Smooth muscle cell (in vitro differentiated cells): Measurements from ENCODE around the gene DYRK1A. TPM values are rescaled to one million over a fixed set of nuclear protein-coding genes. Genes with fewer than 3 reads are reported as not detected.

Source experiments
- DNase-seq: peaks from one replicate; lab custom pipeline; 2025; ENCODE audit not compliant: unreplicated experiment; lab: John Stamatoyannopoulos, UW
- H2AFZ ChIP-seq: fragments of 200-600 bp; sonication (generic); 2 replicates; pipeline ENCODE4 v1.6.0; 2016; ENCODE audit warnings: antibody characterized with exemption, low read depth, mild to moderate bottlenecking
- H3F3A ChIP-seq: fragments of 200-600 bp; sonication (generic); 2 replicates; pipeline ENCODE4 v1.6.0; 2017; ENCODE audit warnings: antibody characterized with exemption, low read depth
- H3K27ac ChIP-seq: fragments of 200-600 bp; sonication (generic); 2 replicates; pipeline ENCODE4 v1.5.1; 2016; ENCODE audit warnings: low read depth, mild to moderate bottlenecking
- H3K27me3 ChIP-seq: fragments of 200-600 bp; sonication (generic); 2 replicates; pipeline ENCODE4 v1.6.1; 2016; ENCODE audit warnings: low read depth, mild to moderate bottlenecking
- H3K36me3 ChIP-seq: fragments of 200-600 bp; sonication (generic); 2 replicates; pipeline ENCODE4 v1.5.1; 2016; ENCODE audit warnings: low read depth
- H3K4me1 ChIP-seq: fragments of 200-600 bp; sonication (generic); 2 replicates; pipeline ENCODE4 v1.5.1; 2016; ENCODE audit warnings: low read depth
- H3K4me2 ChIP-seq: fragments of 200-600 bp; sonication (generic); 2 replicates; pipeline ENCODE4 v1.6.0; 2016; ENCODE audit warnings: mild to moderate bottlenecking
- H3K4me3 ChIP-seq: fragments of 200-600 bp; sonication (generic); 2 replicates; pipeline ENCODE4 v1.5.1; 2016; ENCODE audit warnings: mild to moderate bottlenecking
- H3K79me2 ChIP-seq: fragments of 200-600 bp; sonication (generic); 2 replicates; pipeline ENCODE4 v1.6.0; 2016; ENCODE audit warnings: low read depth, mild to moderate bottlenecking
- H3K9ac ChIP-seq: fragments of 200-600 bp; sonication (generic); 2 replicates; pipeline ENCODE4 v1.6.0; 2016; ENCODE audit warnings: low read depth
- H3K9me3 ChIP-seq: fragments of 200-600 bp; sonication (generic); replicated peaks from 2 replicates; pipeline ENCODE4 v1.5.1; 2016; ENCODE audit warnings: low read depth
- H4K20me1 ChIP-seq: fragments of 200-600 bp; sonication (generic); 2 replicates; pipeline ENCODE4 v1.6.0; 2016; ENCODE audit warnings: low read depth
- CTCF ChIP-seq: fragments of 200-600 bp; sonication (generic); IDR thresholded peaks from 2 replicates; pipeline ENCODE4 v1.5.1; 2017; ENCODE audit warnings: borderline replicate concordance, mild to moderate bottlenecking, antibody characterized with exemption; ENCODE audit not compliant: insufficient read depth, poor library complexity, severe bottlenecking
- WGBS: methylation state at CpG from one replicate; pipeline ENCODE4 v1.1.7; 2016; ENCODE audit warnings: low lambda C conversion rate; 5-methylcytosine and 5-hydroxymethylcytosine counted together
- polyA plus RNA-seq: library from polyadenylated mRNA; unstranded; fragments of >200 nt; fragmentation: Nextera tagmentation; extraction: Ambion mirVana; gene quantifications from 2 replicates; pipeline ENCODE4 v1.2.1, GENCODE V29; 2016
- total RNA-seq: library from RNA; depleted of rRNA; stranded (reverse); fragments of >200 nt; gene quantifications from 2 replicates; pipeline ENCODE4 v1.2.3, GENCODE V29; 2014

DYRK1A gene
- total and polyA plus RNA-seq, 2 experiments from 2014 or later: 2.4 to 61.7 TPM

- H3K9me3 ChIP-seq: peaks cover 7% of the 10 kb centered on the region
Measured at GRCh38 chr21:37402251-37402867, 35.8 kb downstream of the DYRK1A start.

GRCh38 chr21:37405629-37406028, 39.1 kb downstream of the DYRK1A start:
- H3K9ac ChIP-seq: no peak overlapping the region
- H3F3A ChIP-seq: peaks cover 12% of the 10 kb centered on the region
- H3K27me3 ChIP-seq: no peaks in the 10 kb centered on the region
- H3K4me3 ChIP-seq: no peak overlapping the region
- WGBS: 87% methylated on average over 4 of the region's 4 CpGs
- no peak overlapping the region for H3K27ac ChIP-seq
- H3K36me3 ChIP-seq: no peaks in the 10 kb centered on the region
- no peak overlapping the region for H2AFZ ChIP-seq
- H3K4me2 ChIP-seq: no peak overlapping the region
- H4K20me1 ChIP-seq: peaks cover 99% of the 10 kb centered on the region
- DNase-seq: no peak
- H3K4me1 ChIP-seq: peaks cover 21% of the 10 kb centered on the region
- H3K79me2 ChIP-seq: peaks cover 100% of the 10 kb centered on the region
- H3K9me3 ChIP-seq: peaks cover 7% of the 10 kb centered on the region
- no peak for TF ChIP-seq CTCF

More at GRCh38 chr21:37402251-37402867, 35.8 kb downstream of the DYRK1A start:
- Histone ChIP-seq H3K4me1 (peaks cover 7% of the 10 kb centered on the region), H2AFZ (no peak overlapping the region), H3F3A (peaks cover 6% of the 10 kb centered on the region), H3K4me2 (no peak overlapping the region), H3K27me3 (no peaks in the 10 kb centered on the region), H3K4me3 (no peak overlapping the region), H3K36me3 (no peaks in the 10 kb centered on the region), H3K79me2 (peaks cover 100% of the 10 kb centered on the region), H4K20me1 (peaks cover 99% of the 10 kb centered on the region), H3K9ac (no peak overlapping the region), H3K27ac (no peak overlapping the region)
- WGBS: 97% methylated on average over 3 of the region's 3 CpGs
- TF ChIP-seq CTCF: no peak
- no peak for DNase-seq

GRCh38 chr21:37407719-37408420, 41.3 kb downstream of the DYRK1A start:
- H3K9ac ChIP-seq: peak overlapping the region; percentile 39
- no peak for DNase-seq

More at GRCh38 chr21:37407719-37408420, 41.3 kb downstream of the DYRK1A start:
- Histone ChIP-seq H4K20me1 (peaks cover 99% of the 10 kb centered on the region), H2AFZ (no peak overlapping the region), H3K27me3 (no peaks in the 10 kb centered on the region), H3K4me1 (peaks cover 30% of the 10 kb centered on the region), H3K79me2 (peaks cover 100% of the 10 kb centered on the region), H3K36me3 (no peaks in the 10 kb centered on the region), H3F3A (peaks cover 18% of the 10 kb centered on the region), H3K4me2 (peak overlapping the region; percentile 71), H3K9me3 (peaks cover under 1% of the 10 kb centered on the region), H3K4me3 (no peak overlapping the region), H3K27ac (peak overlapping the region; percentile 84)
- no peak for TF ChIP-seq CTCF
- WGBS: 66% methylated on average over 6 of the region's 6 CpGs
